HEK293 (cell line): ENCODE measurements around the gene CHID1.

ENCODE experiments used
- CTCF ChIA-PET: fragments of 350-600 bp; formaldehyde crosslinking; extraction: SDS; loops from one replicate; lab custom pipeline; 2021; ENCODE audit warnings: antibody characterized with exemption; lab: Yijun Ruan, JAX
- POLR2A ChIA-PET: fragments of 300-600 bp; formaldehyde crosslinking; extraction: SDS; loops from one replicate; lab custom pipeline; 2020; ENCODE audit warnings: antibody characterized with exemption, inconsistent platforms; lab: Yijun Ruan, JAX
- H3K27ac ChIP-seq: fragments of 200-500 bp; sonication (Bioruptor generic); 2 replicates; pipeline ENCODE4 v1.5.1; 2014; ENCODE audit warnings: low read depth, low read length, control low read depth, inconsistent platforms; ENCODE audit errors: extremely low read depth
- H3K36me3 ChIP-seq, 2 experiments: fragments of 200-500 bp in 1 of 2; sonication (Bioruptor generic) in 1 of 2; 1 replicate in 1 of 2; 2 replicates in 1 of 2; pipeline ENCODE4 v1.5.1; 2014 to 2017; ENCODE audit warnings: inconsistent platforms in 2 of 2, low read length in 2 of 2; ENCODE audit not compliant: control insufficient read depth in 2 of 2, insufficient read depth in 1 of 2
- H3K4me1 ChIP-seq: fragments of 200-500 bp; sonication (Bioruptor generic); 2 replicates; pipeline ENCODE4 v1.5.1; 2014; ENCODE audit warnings: mild to moderate bottlenecking, low read length, inconsistent platforms; ENCODE audit not compliant: control insufficient read depth, insufficient read depth
- H3K4me3 ChIP-seq: 2 replicates; pipeline ENCODE4 v1.5.1; 2011; ENCODE audit warnings: low read depth, mild to moderate bottlenecking, control low read depth, low read length, moderate library complexity
- H3K9me3 ChIP-seq: fragments of 200-500 bp; sonication (Bioruptor generic); 2 replicates; pipeline ENCODE4 v1.5.1; 2014; ENCODE audit warnings: low read depth, low read length, inconsistent platforms; ENCODE audit not compliant: control insufficient read depth, insufficient read depth
- GLI2 ChIP-seq: fragments of 450-650 bp; formaldehyde crosslinking; IDR thresholded peaks from 2 replicates; pipeline ENCODE4; 2017; ENCODE audit warnings: missing biosample characterization, missing genetic modification characterization, low read depth, borderline replicate concordance
- GLIS2 ChIP-seq: fragments of 450-650 bp; formaldehyde crosslinking; IDR thresholded peaks from 2 replicates; pipeline ENCODE4 v1.5.1; 2016; ENCODE audit warnings: missing biosample characterization, missing genetic modification characterization
- OSR2 ChIP-seq: fragments of 450-650 bp; formaldehyde crosslinking; IDR thresholded peaks from 2 replicates; pipeline ENCODE4 v1.5.1; 2016; ENCODE audit warnings: missing biosample characterization, missing genetic modification characterization
- SCRT1 ChIP-seq: fragments of 450-650 bp; formaldehyde crosslinking; IDR thresholded peaks from 2 replicates; pipeline ENCODE4 v1.5.1; 2016; ENCODE audit warnings: missing biosample characterization, missing genetic modification characterization, borderline replicate concordance
- ZBTB1 ChIP-seq: fragments of 450-650 bp; formaldehyde crosslinking; IDR thresholded peaks from 2 replicates; pipeline ENCODE4 v1.5.1; 2016; ENCODE audit warnings: missing biosample characterization, missing genetic modification characterization
- ZBTB20 ChIP-seq: fragments of 450-650 bp; formaldehyde crosslinking; IDR thresholded peaks from 2 replicates; pipeline ENCODE4 v1.5.1; 2016; ENCODE audit warnings: missing biosample characterization, missing genetic modification characterization
- ZNF155 ChIP-seq: fragments of 450-650 bp; formaldehyde crosslinking; IDR thresholded peaks from 2 replicates; pipeline ENCODE4 v1.5.1; 2016; ENCODE audit warnings: missing biosample characterization, missing genetic modification characterization
- ZNF184 ChIP-seq: fragments of 450-650 bp; IDR thresholded peaks from 2 replicates; pipeline ENCODE4 v1.5.1; 2018; ENCODE audit warnings: missing biosample characterization, mild to moderate bottlenecking, missing genetic modification characterization
- ZNF24 ChIP-seq: fragments of 450-650 bp; formaldehyde crosslinking; IDR thresholded peaks from 2 replicates; pipeline ENCODE4 v1.5.1; 2016; ENCODE audit warnings: missing biosample characterization, missing genetic modification characterization
- ZNF248 ChIP-seq: fragments of 450-650 bp; formaldehyde crosslinking; IDR thresholded peaks from 2 replicates; pipeline ENCODE4 v1.5.1; 2017; ENCODE audit warnings: missing biosample characterization, missing genetic modification characterization
- ZNF266 ChIP-seq: fragments of 450-650 bp; formaldehyde crosslinking; IDR thresholded peaks from 2 replicates; pipeline ENCODE4 v1.5.1; 2016; ENCODE audit warnings: missing biosample characterization, missing genetic modification characterization, low read depth
- ZNF324 ChIP-seq: fragments of 450-650 bp; formaldehyde crosslinking; IDR thresholded peaks from 2 replicates; pipeline ENCODE4 v1.5.1; 2016; ENCODE audit warnings: missing biosample characterization, missing genetic modification characterization
- ZNF391 ChIP-seq: fragments of 450-650 bp; formaldehyde crosslinking; IDR thresholded peaks from 2 replicates; pipeline ENCODE4 v1.5.1; 2016; ENCODE audit warnings: low read depth, missing biosample characterization, missing genetic modification characterization, borderline replicate concordance
- ZNF394 ChIP-seq: fragments of 450-650 bp; formaldehyde crosslinking; IDR thresholded peaks from 2 replicates; pipeline ENCODE4 v1.5.1; 2016; ENCODE audit warnings: missing biosample characterization, missing genetic modification characterization, mild to moderate bottlenecking, moderate library complexity, borderline replicate concordance
- ZNF48 ChIP-seq: fragments of 450-650 bp; formaldehyde crosslinking; IDR thresholded peaks from 2 replicates; pipeline ENCODE4 v1.5.1; 2016; ENCODE audit warnings: missing biosample characterization, missing genetic modification characterization
- ZNF488 ChIP-seq: fragments of 450-650 bp; formaldehyde crosslinking; IDR thresholded peaks from 2 replicates; pipeline ENCODE4 v1.5.1; 2016; ENCODE audit warnings: missing biosample characterization, missing genetic modification characterization
- ZNF530 ChIP-seq: fragments of 450-650 bp; formaldehyde crosslinking; IDR thresholded peaks from 2 replicates; pipeline ENCODE4 v1.5.1; 2016; ENCODE audit warnings: low read depth, missing biosample characterization, missing genetic modification characterization
- ZNF621 ChIP-seq: fragments of 450-650 bp; formaldehyde crosslinking; IDR thresholded peaks from 2 replicates; pipeline ENCODE4 v1.5.1; 2017; ENCODE audit warnings: missing biosample characterization, missing genetic modification characterization
- ZNF707 ChIP-seq: fragments of 450-650 bp; formaldehyde crosslinking; IDR thresholded peaks from 2 replicates; pipeline ENCODE4 v1.5.1; 2016; ENCODE audit warnings: missing biosample characterization, missing genetic modification characterization
- ZSCAN16 ChIP-seq: fragments of 450-650 bp; formaldehyde crosslinking; IDR thresholded peaks from 2 replicates; pipeline ENCODE4 v1.5.1; 2016; ENCODE audit warnings: missing biosample characterization, missing genetic modification characterization
- TF ChIP-seq, protein P1 (sequence below): fragments of 450-650 bp; formaldehyde crosslinking; IDR thresholded peaks from 2 replicates; pipeline ENCODE4 v1.5.1; 2016; ENCODE audit warnings: missing biosample characterization, missing genetic modification characterization
- TF ChIP-seq, protein P2 (sequence below): fragments of 450-650 bp; formaldehyde crosslinking; IDR thresholded peaks from 2 replicates; pipeline ENCODE4 v1.5.1; 2016; ENCODE audit warnings: missing biosample characterization, missing genetic modification characterization, low read depth

The CHID1 gene

DNA sequence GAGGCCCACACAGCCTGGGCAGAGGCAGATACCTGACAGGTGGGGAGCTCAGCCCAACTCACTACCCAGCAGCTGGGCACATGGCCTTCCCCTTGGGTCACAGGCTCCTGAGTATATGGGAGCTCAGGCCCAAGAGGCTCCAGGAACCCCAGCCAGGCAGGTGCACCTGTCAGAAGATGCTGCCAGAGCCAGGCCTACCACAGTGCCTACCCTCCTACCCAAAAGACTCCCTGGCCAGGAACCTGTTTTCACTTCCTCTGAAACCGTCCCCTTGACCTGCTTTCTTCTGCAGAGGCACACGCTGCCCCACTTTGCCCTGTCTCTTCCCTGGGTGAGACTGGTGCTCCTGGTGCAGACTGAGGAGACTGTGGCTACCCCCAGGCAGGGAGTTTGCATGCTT, 2.9 kb downstream of the CHID1 start (continued):
- TF ChIP-seq ZNF391 (tag by site-specific recombination): no peak
- TF ChIP-seq, all 188 proteins: peak for 0

DNA sequence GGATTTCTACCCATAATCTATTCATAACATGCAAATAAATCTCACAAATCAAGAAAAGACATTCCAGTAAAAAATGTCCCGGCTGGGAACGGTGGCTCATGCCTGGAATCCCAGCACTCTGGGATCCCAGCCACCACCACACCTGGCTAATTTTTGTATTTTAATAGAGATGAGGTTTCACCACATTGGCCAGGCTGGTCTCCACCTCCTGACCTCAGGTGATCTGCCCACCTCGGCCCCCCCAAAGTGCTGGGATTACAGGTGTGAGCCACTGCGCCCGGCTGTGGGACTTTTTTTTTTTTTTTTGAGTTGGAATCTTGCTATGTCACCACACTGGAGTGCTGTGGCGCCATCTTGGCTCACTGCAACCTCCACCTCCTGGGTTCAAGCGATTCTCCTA, 4.7 kb downstream of the CHID1 start:
- ChIA-PET POLR2A (interaction anchor here (1.0 kb wide), 1 partner anchor 8 kb away, joined by 3 read pairs; no protein-coding TSS in a partner anchor), CTCF (interaction anchor here (0.6 to 1.2 kb wide), 2 partner anchors 57 to 145 kb away, joined by 3 to 7 read pairs; no protein-coding TSS in a partner anchor)
- no peak for TF ChIP-seq ZNF324 (tag by site-specific recombination)
- no peak for TF ChIP-seq ZNF155 (tag by site-specific recombination)
- TF ChIP-seq GLIS2 (tag by site-specific recombination): no peak
- TF ChIP-seq ZNF394 (tag by site-specific recombination): no peak
- no peak for TF ChIP-seq ZNF621 (tag by site-specific recombination)
- no peak for TF ChIP-seq ZNF248 (tag by site-specific recombination)
- no peak for TF ChIP-seq ZNF488 (tag by site-specific recombination)
- no peak for TF ChIP-seq ZSCAN16 (tag by site-specific recombination)
- no peak for TF ChIP-seq ZNF391 (tag by site-specific recombination)
- TF ChIP-seq, protein P1, sequence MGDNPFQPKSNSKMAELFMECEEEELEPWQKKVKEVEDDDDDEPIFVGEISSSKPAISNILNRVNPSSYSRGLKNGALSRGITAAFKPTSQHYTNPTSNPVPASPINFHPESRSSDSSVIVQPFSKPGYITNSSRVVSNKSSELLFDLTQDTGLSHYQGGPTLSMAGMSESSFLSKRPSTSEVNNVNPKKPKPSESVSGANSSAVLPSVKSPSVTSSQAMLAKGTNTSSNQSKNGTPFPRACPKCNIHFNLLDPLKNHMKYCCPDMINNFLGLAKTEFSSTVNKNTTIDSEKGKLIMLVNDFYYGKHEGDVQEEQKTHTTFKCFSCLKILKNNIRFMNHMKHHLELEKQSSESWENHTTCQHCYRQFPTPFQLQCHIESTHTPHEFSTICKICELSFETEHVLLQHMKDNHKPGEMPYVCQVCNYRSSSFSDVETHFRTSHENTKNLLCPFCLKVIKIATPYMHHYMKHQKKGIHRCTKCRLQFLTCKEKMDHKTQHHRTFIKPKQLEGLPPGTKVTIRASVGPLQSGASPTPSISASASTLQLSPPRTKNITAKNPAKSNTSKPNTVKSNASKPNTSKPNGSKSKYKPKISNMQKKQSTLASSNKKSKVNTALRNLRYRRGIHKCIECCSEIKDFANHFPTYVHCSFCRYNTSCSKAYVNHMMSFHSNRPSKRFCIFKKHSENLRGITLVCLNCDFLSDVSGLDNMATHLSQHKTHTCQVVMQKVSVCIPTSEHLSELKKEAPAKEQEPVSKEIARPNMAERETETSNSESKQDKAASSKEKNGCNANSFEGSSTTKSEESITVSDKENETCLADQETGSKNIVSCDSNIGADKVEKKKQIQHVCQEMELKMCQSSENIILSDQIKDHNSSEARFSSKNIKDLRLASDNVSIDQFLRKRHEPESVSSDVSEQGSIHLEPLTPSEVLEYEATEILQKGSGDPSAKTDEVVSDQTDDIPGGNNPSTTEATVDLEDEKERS (tag by site-specific recombination): no peak

DNA sequence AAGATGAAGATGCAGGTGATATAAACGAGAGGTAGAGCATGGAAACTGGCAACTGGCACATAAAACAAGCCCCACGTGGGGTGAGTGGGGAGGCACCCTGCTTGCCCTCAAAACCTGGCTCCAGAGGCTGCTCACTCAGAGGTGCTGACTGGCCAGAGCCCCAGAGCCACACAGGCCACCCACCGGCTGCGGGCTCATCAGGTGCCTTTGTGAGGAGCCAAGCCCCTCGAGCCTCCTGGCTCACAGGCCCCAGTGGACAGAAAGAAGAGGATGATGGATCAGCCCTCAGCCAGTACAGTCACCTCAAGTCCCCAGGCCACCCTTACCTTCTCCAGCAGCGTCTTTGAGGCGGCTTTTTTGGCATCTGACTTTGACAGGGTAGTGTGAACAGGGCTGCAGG, 6.2 kb downstream of the CHID1 start:
- ChIA-PET CTCF (no interaction called here), POLR2A (no interaction called here)
- H3K27ac ChIP-seq: no peak overlapping the region
- no peak overlapping the region for H3K4me3 ChIP-seq
- H3K36me3 ChIP-seq: peaks cover 0 to 84% of the 10 kb centered on the region in 2 experiments; a peak in 2 of 3 replicates
- no peaks in the 10 kb centered on the region for H3K9me3 ChIP-seq
- H3K4me1 ChIP-seq: no peaks in the 10 kb centered on the region
- TF ChIP-seq SCRT1 (no peak), OSR2 (tag by site-specific recombination) (no peak), ZBTB1 (tag by site-specific recombination) (no peak), ZNF155 (tag by site-specific recombination) (no peak), ZNF48 (tag by site-specific recombination) (no peak), ZNF707 (tag by site-specific recombination) (no peak), ZBTB20 (tag by site-specific recombination) (no peak), ZNF266 (tag by site-specific recombination) (no peak), ZNF184 (no peak), GLI2 (no peak), ZNF24 (no peak), ZNF530 (tag by site-specific recombination) (no peak)
- TF ChIP-seq, protein P2, sequence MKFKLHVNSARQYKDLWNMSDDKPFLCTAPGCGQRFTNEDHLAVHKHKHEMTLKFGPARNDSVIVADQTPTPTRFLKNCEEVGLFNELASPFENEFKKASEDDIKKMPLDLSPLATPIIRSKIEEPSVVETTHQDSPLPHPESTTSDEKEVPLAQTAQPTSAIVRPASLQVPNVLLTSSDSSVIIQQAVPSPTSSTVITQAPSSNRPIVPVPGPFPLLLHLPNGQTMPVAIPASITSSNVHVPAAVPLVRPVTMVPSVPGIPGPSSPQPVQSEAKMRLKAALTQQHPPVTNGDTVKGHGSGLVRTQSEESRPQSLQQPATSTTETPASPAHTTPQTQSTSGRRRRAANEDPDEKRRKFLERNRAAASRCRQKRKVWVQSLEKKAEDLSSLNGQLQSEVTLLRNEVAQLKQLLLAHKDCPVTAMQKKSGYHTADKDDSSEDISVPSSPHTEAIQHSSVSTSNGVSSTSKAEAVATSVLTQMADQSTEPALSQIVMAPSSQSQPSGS (tag by site-specific recombination): no peak

More for the DNA sequence above, 4.7 kb downstream of the CHID1 start:
- Histone ChIP-seq H3K4me3 (no peak overlapping the region), H3K27ac (no peak overlapping the region), H3K36me3 (peaks cover 0 to 70% of the 10 kb centered on the region in 2 experiments; a peak in 2 of 3 replicates), H3K4me1 (no peaks in the 10 kb centered on the region), H3K9me3 (no peaks in the 10 kb centered on the region)
